Esophagus muscularis mucosa (tissue), 4 donors: ENCODE measurements around the gene TANC1.
A peak's percentile ranks its signal among the peaks of the same experiment; 100 is the strongest.

ENCODE experiments used
- EP300 ChIP-seq: sonication (generic); formaldehyde crosslinking; IDR thresholded peaks from one replicate; pipeline ENCODE4 v1.6.1; 2017; ENCODE audit warnings: antibody characterized with exemption
- POLR2AphosphoS5 ChIP-seq, 2 donors: sonication (generic); formaldehyde crosslinking; IDR thresholded peaks; one replicate each; pipeline ENCODE4 v1.6.1; 2017; ENCODE audit warnings: antibody characterized with exemption in 2 of 2
- TF ChIP-seq, protein P1 (sequence below), 3 experiments: fragments of 200-600 bp in 2 of 3; fragments of 450-650 bp in 1 of 3; sonication (generic) in 2 of 3; IDR thresholded peaks; one replicate each; pipeline ENCODE4 v1.5.1; 2017 to 2019; ENCODE audit warnings: antibody characterized with exemption in 3 of 3, mild to moderate bottlenecking in 2 of 3, moderate library complexity in 1 of 3

DNA sequence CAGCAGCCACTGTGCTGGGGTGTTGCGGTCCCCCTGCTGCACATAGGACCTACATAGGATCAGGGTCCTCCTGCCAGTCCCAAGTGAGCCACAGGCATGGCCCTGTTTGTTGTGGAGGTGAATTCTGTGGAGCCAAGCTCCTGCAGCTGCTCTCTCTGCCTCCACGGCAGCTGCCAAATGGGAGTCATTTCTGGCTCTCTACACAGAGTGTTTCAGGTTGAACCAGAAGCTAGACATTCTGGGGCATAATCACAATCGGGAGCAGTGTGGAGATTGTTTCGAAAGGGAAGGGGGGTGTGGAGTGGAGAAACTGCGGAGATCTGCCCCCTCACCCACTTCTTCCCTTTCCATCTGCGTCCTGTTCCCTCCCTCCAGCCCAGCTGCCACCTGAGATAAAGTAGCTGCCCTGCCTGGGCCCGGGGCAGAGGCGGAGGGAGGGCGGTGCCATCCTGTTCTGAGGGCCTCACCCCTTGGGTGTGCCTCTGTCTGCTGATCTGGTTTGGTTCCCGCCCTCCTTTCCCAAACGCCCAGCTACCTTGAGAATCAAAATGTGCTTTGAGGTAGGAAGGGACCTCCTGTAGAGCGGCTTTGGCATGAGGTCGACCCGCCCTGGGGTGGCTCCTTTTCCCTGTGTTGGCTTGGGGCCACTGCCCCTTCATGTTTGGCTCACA, 178.7 kb downstream of the TANC1 start:
- TF ChIP-seq POLR2AphosphoS5 (IDR thresholded peaks at IDR 0.05) (peak in 1 of 2 donors; percentile 16), EP300 (no peak)
- TF ChIP-seq, protein P1, sequence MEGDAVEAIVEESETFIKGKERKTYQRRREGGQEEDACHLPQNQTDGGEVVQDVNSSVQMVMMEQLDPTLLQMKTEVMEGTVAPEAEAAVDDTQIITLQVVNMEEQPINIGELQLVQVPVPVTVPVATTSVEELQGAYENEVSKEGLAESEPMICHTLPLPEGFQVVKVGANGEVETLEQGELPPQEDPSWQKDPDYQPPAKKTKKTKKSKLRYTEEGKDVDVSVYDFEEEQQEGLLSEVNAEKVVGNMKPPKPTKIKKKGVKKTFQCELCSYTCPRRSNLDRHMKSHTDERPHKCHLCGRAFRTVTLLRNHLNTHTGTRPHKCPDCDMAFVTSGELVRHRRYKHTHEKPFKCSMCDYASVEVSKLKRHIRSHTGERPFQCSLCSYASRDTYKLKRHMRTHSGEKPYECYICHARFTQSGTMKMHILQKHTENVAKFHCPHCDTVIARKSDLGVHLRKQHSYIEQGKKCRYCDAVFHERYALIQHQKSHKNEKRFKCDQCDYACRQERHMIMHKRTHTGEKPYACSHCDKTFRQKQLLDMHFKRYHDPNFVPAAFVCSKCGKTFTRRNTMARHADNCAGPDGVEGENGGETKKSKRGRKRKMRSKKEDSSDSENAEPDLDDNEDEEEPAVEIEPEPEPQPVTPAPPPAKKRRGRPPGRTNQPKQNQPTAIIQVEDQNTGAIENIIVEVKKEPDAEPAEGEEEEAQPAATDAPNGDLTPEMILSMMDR (IDR thresholded peaks at IDR 0.05), result no peak
